C4-2B (cell line): ENCODE results near the gene ULK1.

Experiments
- ZFX ChIP-seq: fragments of 450-650 bp; IDR thresholded peaks from 2 replicates; pipeline ENCODE4 v1.6.1; 2017
- TF ChIP-seq, protein P1 (sequence below): fragments of 450-650 bp; conservative IDR thresholded peaks from 2 replicates; pipeline ENCODE4 v1.5.1; 2017; ENCODE audit warnings: mild to moderate bottlenecking

DNA sequence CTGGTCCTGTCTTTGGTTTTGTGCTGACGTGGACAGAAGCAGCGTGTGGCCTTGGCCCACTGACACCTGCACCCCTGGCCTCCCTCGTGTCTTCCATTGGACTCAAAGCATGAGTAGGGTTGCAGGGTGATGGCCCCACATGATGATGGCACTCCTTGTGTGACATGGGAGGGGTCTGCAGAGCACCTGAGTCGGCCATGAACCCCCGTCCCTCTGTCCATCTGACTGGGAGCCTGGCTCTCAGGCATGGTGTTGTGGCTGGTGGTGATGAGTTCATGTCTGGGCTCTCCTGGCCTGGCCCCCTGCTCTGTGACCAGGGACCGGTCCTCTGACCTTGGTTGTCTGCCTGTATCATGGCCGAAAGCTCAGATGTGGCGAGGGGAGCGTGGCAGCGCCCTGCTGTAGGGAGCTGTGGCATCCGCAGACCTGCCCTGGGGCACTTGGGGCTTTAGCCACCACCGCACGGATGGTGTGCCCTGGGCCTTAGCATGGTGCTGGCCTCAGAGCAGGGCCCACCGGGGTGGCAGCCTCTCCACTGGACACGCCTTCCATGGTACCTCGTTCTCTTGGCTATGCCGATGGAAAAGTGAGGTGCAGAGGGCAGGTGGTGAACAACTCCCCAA, 16.7 kb downstream of the ULK1 start:
- TF ChIP-seq ZFX = no peak
- TF ChIP-seq, protein P1, sequence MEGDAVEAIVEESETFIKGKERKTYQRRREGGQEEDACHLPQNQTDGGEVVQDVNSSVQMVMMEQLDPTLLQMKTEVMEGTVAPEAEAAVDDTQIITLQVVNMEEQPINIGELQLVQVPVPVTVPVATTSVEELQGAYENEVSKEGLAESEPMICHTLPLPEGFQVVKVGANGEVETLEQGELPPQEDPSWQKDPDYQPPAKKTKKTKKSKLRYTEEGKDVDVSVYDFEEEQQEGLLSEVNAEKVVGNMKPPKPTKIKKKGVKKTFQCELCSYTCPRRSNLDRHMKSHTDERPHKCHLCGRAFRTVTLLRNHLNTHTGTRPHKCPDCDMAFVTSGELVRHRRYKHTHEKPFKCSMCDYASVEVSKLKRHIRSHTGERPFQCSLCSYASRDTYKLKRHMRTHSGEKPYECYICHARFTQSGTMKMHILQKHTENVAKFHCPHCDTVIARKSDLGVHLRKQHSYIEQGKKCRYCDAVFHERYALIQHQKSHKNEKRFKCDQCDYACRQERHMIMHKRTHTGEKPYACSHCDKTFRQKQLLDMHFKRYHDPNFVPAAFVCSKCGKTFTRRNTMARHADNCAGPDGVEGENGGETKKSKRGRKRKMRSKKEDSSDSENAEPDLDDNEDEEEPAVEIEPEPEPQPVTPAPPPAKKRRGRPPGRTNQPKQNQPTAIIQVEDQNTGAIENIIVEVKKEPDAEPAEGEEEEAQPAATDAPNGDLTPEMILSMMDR = no peak
